WTC11 (cell line): ENCODE data around the gene SOX14.

Experiments
- CBFB ChIP-seq: sonication (generic); formaldehyde crosslinking; IDR thresholded peaks from 2 replicates; pipeline ENCODE4 v1.8.1; 2022; ENCODE audit warnings: mild to moderate bottlenecking, low read depth, missing genetic modification reagents
- CREM ChIP-seq: sonication (generic); formaldehyde crosslinking; IDR thresholded peaks from 2 replicates; pipeline ENCODE4 v1.8.1; 2022; ENCODE audit warnings: mild to moderate bottlenecking, missing genetic modification reagents, moderate library complexity
- USF2 ChIP-seq: sonication (generic); formaldehyde crosslinking; IDR thresholded peaks from 2 replicates; pipeline ENCODE4 v1.8.1; 2023; ENCODE audit warnings: mild to moderate bottlenecking, missing genetic modification reagents, moderate library complexity
- TF ChIP-seq, protein P1 (sequence below): fragments of 200-600 bp; IDR thresholded peaks from 2 replicates; pipeline ENCODE4 v1.8.0; 2022; ENCODE audit warnings: antibody characterized with exemption

- TF ChIP-seq, protein P1, sequence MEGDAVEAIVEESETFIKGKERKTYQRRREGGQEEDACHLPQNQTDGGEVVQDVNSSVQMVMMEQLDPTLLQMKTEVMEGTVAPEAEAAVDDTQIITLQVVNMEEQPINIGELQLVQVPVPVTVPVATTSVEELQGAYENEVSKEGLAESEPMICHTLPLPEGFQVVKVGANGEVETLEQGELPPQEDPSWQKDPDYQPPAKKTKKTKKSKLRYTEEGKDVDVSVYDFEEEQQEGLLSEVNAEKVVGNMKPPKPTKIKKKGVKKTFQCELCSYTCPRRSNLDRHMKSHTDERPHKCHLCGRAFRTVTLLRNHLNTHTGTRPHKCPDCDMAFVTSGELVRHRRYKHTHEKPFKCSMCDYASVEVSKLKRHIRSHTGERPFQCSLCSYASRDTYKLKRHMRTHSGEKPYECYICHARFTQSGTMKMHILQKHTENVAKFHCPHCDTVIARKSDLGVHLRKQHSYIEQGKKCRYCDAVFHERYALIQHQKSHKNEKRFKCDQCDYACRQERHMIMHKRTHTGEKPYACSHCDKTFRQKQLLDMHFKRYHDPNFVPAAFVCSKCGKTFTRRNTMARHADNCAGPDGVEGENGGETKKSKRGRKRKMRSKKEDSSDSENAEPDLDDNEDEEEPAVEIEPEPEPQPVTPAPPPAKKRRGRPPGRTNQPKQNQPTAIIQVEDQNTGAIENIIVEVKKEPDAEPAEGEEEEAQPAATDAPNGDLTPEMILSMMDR, result no peak
- no peak for TF ChIP-seq CBFB
- TF ChIP-seq USF2 (CRISPR knock-in tag), result no peak
- no peak for TF ChIP-seq CREM
These were observed 621 bp downstream of the SOX14 start for GRCh38 chr3:137764563-137765309.
